Astrocyte of the spinal cord (primary cell): ENCODE results near the gene SDHAF3.
"Not testable (repeated sequence)": the region's sequence is repeated elsewhere in the genome, so short reads cannot be mapped to it uniquely, and the experiment has no call there.

Source experiments
- DNase-seq: peaks from one replicate; pipeline ENCODE4 v3.0.0; 2011; ENCODE audit warnings: low read depth, low spot score
- H3K4me3 ChIP-seq: 2 replicates; pipeline ENCODE4 v1.5.1; 2011; ENCODE audit warnings: low read depth, mild to moderate bottlenecking, low read length, moderate library complexity
- in situ Hi-C: cut with HindIII; loops from 2 replicates; pipeline ENCODE4 v1.10.0; 2017; ENCODE audit warnings: low sequenced_read_pairs
- TF ChIP-seq, protein P1 (sequence below): IDR thresholded peaks from 2 replicates; pipeline ENCODE4 v1.5.1; 2012; ENCODE audit warnings: low read depth, mild to moderate bottlenecking, low read length, inconsistent platforms

SDHAF3 gene

DNA sequence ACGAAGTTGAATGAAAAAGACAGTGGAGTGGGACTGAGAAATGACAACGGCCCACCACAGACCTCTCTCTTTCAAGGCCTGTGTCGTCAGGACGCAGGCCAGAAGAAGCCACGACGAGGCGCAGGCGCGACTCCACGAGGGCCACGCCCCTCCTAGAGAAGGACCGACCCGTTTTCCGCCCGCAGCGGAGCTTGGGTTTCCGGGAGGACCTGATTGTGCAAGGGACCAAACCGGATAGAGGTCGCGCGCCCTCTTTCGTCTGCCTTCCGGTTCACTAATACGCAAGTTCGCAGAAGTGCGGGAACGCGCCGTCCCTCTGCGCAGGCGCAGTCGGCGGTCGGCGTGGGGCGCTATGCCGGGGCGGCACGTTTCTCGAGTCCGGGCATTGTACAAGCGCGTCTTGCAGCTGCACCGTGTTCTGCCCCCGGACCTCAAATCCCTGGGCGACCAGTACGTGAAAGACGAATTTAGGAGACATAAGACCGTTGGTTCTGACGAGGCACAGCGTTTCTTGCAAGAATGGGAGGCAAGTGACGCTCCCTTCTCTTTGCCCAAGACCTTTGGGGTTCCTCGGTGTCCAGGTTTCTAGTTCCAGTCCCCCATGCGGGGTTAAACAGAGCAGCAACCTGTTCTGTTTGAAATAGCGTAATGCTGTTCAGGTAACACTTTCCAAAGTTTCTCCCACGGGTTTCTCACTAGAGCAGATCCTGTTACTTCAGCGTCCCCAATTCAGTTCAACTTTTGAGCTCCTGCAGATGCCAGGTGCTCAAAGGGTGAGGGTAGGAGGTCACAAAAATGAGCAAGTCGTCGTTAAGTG lies at the start of gene SDHAF3:
SDHAF3 (plus strand) TSS at position 327 of the 817 bp plus-strand sequence; CDS start at position 353, 26 bp downstream.
- in situ Hi-C loops, result no loop called here
- DNase-seq, result peak; percentile 99
- TF ChIP-seq, protein P1, sequence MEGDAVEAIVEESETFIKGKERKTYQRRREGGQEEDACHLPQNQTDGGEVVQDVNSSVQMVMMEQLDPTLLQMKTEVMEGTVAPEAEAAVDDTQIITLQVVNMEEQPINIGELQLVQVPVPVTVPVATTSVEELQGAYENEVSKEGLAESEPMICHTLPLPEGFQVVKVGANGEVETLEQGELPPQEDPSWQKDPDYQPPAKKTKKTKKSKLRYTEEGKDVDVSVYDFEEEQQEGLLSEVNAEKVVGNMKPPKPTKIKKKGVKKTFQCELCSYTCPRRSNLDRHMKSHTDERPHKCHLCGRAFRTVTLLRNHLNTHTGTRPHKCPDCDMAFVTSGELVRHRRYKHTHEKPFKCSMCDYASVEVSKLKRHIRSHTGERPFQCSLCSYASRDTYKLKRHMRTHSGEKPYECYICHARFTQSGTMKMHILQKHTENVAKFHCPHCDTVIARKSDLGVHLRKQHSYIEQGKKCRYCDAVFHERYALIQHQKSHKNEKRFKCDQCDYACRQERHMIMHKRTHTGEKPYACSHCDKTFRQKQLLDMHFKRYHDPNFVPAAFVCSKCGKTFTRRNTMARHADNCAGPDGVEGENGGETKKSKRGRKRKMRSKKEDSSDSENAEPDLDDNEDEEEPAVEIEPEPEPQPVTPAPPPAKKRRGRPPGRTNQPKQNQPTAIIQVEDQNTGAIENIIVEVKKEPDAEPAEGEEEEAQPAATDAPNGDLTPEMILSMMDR, result no peak
- H3K4me3 ChIP-seq, result peak within 1 kb of the TSS; percentile 98

DNA sequence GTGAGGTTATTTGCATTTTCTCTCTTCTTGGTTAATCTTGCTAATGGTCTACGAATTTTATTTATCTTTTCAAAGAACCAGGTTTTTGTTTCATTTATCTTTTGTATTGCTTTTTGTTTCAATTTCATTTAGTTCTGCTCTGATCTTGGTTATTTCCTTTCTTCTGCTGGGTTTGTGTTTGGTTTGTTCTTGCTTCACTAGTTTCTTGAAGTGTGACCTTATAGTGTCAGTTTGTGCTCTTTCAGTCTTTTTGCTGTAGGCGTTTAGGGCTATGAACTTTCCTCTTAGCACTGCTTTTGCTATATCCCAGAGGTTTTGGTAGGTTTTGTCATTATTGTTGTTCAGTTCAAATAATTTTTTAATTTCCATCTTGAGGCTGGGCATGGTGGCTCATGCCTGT lies 45.5 kb upstream of the SDHAF3 start:
- DNase-seq, in situ Hi-C loops, H3K4me3 ChIP-seq: not testable (repeated sequence)

- in situ Hi-C loops, result no loop called here
- TF ChIP-seq, protein P1, result no peak
Observed at GRCh38 chr7:97075928-97076327, 41.6 kb upstream of the SDHAF3 start.

DNA sequence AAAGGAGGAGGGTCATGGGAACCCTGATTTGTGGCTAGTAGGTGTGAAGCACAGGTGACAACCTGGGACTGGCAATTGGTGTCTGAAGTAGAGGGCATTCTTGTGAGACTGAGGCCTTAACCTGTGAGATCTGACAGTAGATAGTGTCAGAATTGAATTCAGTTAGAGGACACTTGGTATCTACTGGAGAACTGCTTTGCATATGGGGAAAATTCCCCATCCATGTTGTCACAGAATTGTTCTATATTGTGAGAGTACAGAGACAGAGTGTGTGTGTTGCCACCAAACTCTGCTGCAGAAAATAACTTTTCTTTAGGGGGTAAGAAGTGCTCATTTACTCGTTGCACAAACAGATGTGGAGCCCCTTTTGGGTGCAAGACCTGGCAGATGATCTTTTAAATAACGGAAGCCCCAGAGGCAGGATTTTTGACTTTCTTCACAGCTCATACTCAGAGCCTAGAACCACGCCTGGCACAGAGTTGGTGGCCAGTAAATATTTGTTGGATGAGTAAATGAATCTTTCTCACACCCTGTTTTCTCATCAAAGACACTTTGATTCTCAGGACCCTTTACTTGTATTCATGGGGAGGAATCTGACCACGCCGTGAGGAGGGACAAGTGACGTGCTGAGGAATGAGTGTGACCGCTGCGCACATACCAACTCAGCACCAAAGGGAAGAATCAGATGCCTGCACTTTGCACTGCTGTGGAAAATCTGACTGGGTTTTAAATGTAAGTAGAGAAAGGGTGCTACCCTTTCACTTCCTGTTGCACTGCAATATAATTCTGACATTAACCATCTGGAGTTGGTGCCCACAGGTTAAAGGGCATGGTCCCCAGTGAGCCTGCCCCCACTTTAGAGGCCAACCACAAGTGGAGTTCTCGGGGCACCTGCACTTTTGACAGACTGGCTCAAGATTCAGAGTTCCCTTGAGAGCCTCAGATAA lies 39.2 kb upstream of the SDHAF3 start:
- in situ Hi-C loops, result no loop called here
- TF ChIP-seq, protein P1, result no peak
- H3K4me3 ChIP-seq, result no peak overlapping the region
- DNase-seq, result no peak

More at GRCh38 chr7:97075928-97076327, 41.6 kb upstream of the SDHAF3 start:
- no peak for DNase-seq
- no peak overlapping the region for H3K4me3 ChIP-seq

GRCh38 chr7:97079300-97079699 lies 38.2 kb upstream of the SDHAF3 start:
- TF ChIP-seq, protein P1, result no peak
- in situ Hi-C loops, result no loop called here
- H3K4me3 ChIP-seq, result no peak overlapping the region
- DNase-seq, result no peak

DNA sequence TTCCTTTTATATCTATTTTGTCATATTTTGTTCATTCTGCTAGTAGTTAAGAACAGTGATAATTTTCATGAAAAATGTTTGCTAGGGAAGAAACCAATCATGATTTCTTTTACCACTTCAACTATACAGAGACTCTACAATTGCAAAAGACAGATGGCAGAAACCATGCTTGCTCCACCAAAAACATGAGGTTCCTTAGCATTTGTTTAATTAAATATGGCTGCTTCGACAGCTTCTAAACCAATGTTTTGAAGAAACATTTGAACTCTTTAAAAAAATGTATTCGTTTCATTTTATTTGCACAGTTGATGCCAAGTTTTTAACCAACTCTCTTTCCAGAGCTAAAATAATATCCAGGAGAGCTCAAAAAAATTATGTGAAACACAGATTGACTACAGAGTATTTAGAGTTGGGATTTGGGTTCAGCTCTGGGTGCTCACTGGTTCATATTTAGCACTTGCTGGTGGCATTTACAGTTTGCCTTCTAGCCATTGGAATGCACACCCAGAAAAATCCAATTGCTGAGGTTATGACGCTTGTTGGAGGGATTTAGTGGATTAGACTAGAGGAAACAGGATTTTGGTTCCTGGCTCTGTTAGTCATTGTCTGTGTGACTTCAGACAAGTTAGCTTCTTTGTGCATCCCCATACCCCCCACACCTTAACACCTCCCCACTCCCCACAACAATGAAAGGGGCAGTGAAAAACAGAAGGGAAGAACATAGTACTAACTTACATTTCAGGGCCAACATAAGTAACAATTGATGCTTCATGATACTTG lies 35.8 kb upstream of the SDHAF3 start:
- TF ChIP-seq, protein P1, result no peak
- DNase-seq, result no peak
- in situ Hi-C loops, result no loop called here
- H3K4me3 ChIP-seq, result no peak overlapping the region
